H1 (cell line): Measurements from ENCODE around the gene UBXN4. TPM values are rescaled to one million over a fixed set of nuclear protein-coding genes. Genes with fewer than 3 reads are reported as not detected.

Experiments
- CTCF ChIA-PET: fragments of 300-600 bp; sonication (Branson Sonifier 250); formaldehyde crosslinking; loops from one replicate; lab custom pipeline; 2021; ENCODE audit not compliant: partially characterized antibody; lab: Charles Lee
- POLR2A ChIA-PET: fragments of 300-600 bp; sonication (Branson Sonifier 250); formaldehyde crosslinking; loops from one replicate; lab custom pipeline; 2021; ENCODE audit warnings: inconsistent platforms; ENCODE audit not compliant: partially characterized antibody; lab: Charles Lee
- DNase-seq, 2 experiments: peaks; one replicate each; pipeline versions ENCODE4 v3.0.0 to v3.0.0-alpha.2; 2010 to 2022; ENCODE audit warnings: low spot score in 2 of 2, low read depth in 1 of 2, mixed read lengths in 1 of 2
- FAIRE-seq: peaks from 2 replicates; lab custom pipeline; 2011; peaks lifted over from hg19 to GRCh38; lab: Jason Lieb, UNC
- H2AFZ ChIP-seq: 2 replicates; pipeline ENCODE4 v1.8.1; 2012; ENCODE audit warnings: low read length, inconsistent platforms
- H2AK5ac ChIP-seq: 2 replicates; pipeline ENCODE4 v1.6.1; 2013; ENCODE audit warnings: low read depth, low read length
- H2BK120ac ChIP-seq: replicated peaks from 2 replicates; pipeline ENCODE3; 2013; ENCODE audit warnings: low read depth, low read length, inconsistent platforms
- H2BK12ac ChIP-seq: 2 replicates; pipeline ENCODE4 v1.6.1; 2013; ENCODE audit warnings: low read depth, low read length
- H2BK15ac ChIP-seq: 2 replicates; pipeline ENCODE4 v1.6.1; 2013; ENCODE audit warnings: low read length
- H2BK20ac ChIP-seq: 2 replicates; pipeline ENCODE4 v1.6.1; 2013; ENCODE audit warnings: low read length
- H2BK5ac ChIP-seq: 2 replicates; pipeline ENCODE4 v1.6.1; 2013; ENCODE audit warnings: low read depth, low read length
- H3K14ac ChIP-seq: 2 replicates; pipeline ENCODE4 v1.6.1; 2013; ENCODE audit warnings: inconsistent platforms; ENCODE audit not compliant: insufficient read length
- H3K18ac ChIP-seq: 2 replicates; pipeline ENCODE4 v1.6.1; 2013; ENCODE audit warnings: low read length; ENCODE audit errors: extremely low read depth
- H3K23ac ChIP-seq: 2 replicates; pipeline ENCODE4 v1.6.1; 2013; ENCODE audit warnings: inconsistent platforms; ENCODE audit not compliant: insufficient read length
- H3K23me2 ChIP-seq: 2 replicates; pipeline ENCODE4 v1.6.1; 2013; ENCODE audit warnings: low read depth, low read length
- H3K27ac ChIP-seq: 2 replicates; pipeline ENCODE4 v1.6.1; 2011; ENCODE audit warnings: low read depth, low read length, inconsistent platforms
- H3K27me3 ChIP-seq, 4 experiments: replicated peaks in 1 of 4; 1 replicate in 1 of 4; 2 replicates in 3 of 4; pipeline versions ENCODE4 v1.6.1 to v1.8.1; 2011 to 2013; ENCODE audit warnings: low read length in 3 of 4, mild to moderate bottlenecking in 3 of 4, inconsistent platforms in 2 of 4, mixed read lengths in 2 of 4, moderate library complexity in 1 of 4; ENCODE audit not compliant: control insufficient read depth in 3 of 4, insufficient read depth in 3 of 4; ENCODE audit errors: extremely low read depth in 1 of 4
- H3K36me3 ChIP-seq, 4 experiments: 2 replicates each; pipeline versions ENCODE4 v1.6.1 to v1.8.1; 2011 to 2013; ENCODE audit warnings: mild to moderate bottlenecking in 4 of 4, low read length in 3 of 4, moderate library complexity in 2 of 4, control low read depth in 1 of 4, inconsistent platforms in 1 of 4; ENCODE audit not compliant: insufficient read depth in 4 of 4, control insufficient read depth in 2 of 4
- H3K4ac ChIP-seq: replicated peaks from 2 replicates; pipeline ENCODE3; 2013; ENCODE audit warnings: low read length, low read depth, mixed read lengths, inconsistent platforms; ENCODE audit not compliant: insufficient read length
- H3K4me1 ChIP-seq, 4 experiments: replicated peaks in 1 of 4; 1 replicate in 1 of 4; 2 replicates in 3 of 4; pipeline versions ENCODE4 v1.6.1 to v1.8.1; 2011 to 2013; ENCODE audit warnings: low read length in 3 of 4, inconsistent platforms in 2 of 4, mixed read lengths in 1 of 4; ENCODE audit not compliant: insufficient read depth in 4 of 4, control insufficient read depth in 3 of 4
- H3K4me2 ChIP-seq, 2 experiments: 2 replicates each; pipeline versions ENCODE4 v1.6.1 to v1.8.1; 2011 to 2013; ENCODE audit warnings: low read depth in 2 of 2, low read length in 2 of 2, control low read depth in 1 of 2, inconsistent platforms in 1 of 2, mild to moderate bottlenecking in 1 of 2; ENCODE audit not compliant: insufficient read depth in 1 of 2
- H3K4me3 ChIP-seq, 4 experiments: fragments of 200-600, 300-600 bp in 1 of 4; sonication (generic), shearing (Covaris generic), sonication (Bioruptor Twin) in 1 of 4; 2 replicates each; pipeline versions ENCODE4 v1.5.1 to v1.8.1; 2011 to 2016; ENCODE audit warnings: low read length in 4 of 4, low read depth in 3 of 4, control low read depth in 2 of 4, inconsistent platforms in 2 of 4, mild to moderate bottlenecking in 2 of 4, mixed read lengths in 1 of 4, moderate library complexity in 1 of 4; ENCODE audit not compliant: insufficient read depth in 2 of 4; ENCODE audit errors: extremely low read depth in 1 of 4
- H3K56ac ChIP-seq: replicated peaks from 2 replicates; pipeline ENCODE3; 2013; ENCODE audit warnings: low read depth, mild to moderate bottlenecking, mixed read lengths, low read length, inconsistent platforms; ENCODE audit not compliant: insufficient read length
- H3K79me1 ChIP-seq: 2 replicates; pipeline ENCODE4 v1.6.1; 2013; ENCODE audit warnings: low read depth, low read length, control low read depth
- H3K79me2 ChIP-seq, 2 experiments: 2 replicates each; pipeline versions ENCODE4 v1.6.1 to v1.8.1; 2012 to 2013; ENCODE audit warnings: low read length in 2 of 2, mild to moderate bottlenecking in 2 of 2, inconsistent platforms in 1 of 2; ENCODE audit not compliant: insufficient read depth in 2 of 2, control insufficient read depth in 1 of 2
- H3K9ac ChIP-seq, 4 experiments: replicated peaks in 1 of 4; 1 replicate in 1 of 4; 2 replicates in 3 of 4; pipeline versions ENCODE4 v1.6.1 to v1.8.1; 2011 to 2013; ENCODE audit warnings: low read depth in 3 of 4, low read length in 3 of 4, control low read depth in 2 of 4, mild to moderate bottlenecking in 2 of 4, moderate library complexity in 2 of 4, inconsistent platforms in 1 of 4; ENCODE audit errors: extremely low read depth in 1 of 4
- H3K9me3 ChIP-seq, 2 experiments: 2 replicates each; pipeline versions ENCODE4 v1.6.1 to v1.8.1; 2012 to 2013; ENCODE audit warnings: mild to moderate bottlenecking in 2 of 2, moderate library complexity in 2 of 2, control low read depth in 1 of 2, inconsistent platforms in 1 of 2, low read depth in 1 of 2, low read length in 1 of 2, mixed read lengths in 1 of 2; ENCODE audit not compliant: insufficient read depth in 2 of 2
- H4K20me1 ChIP-seq, 2 experiments: replicated peaks in 1 of 2; 2 replicates each; pipeline versions ENCODE3 to v1.8.1; 2011 to 2013; ENCODE audit warnings: inconsistent platforms in 2 of 2, low read length in 2 of 2, mild to moderate bottlenecking in 1 of 2; ENCODE audit not compliant: insufficient read depth in 2 of 2, control insufficient read depth in 1 of 2
- H4K5ac ChIP-seq: 2 replicates; pipeline ENCODE4 v1.6.1; 2013; ENCODE audit warnings: low read length, low read depth, mixed read lengths, inconsistent platforms; ENCODE audit not compliant: insufficient read length
- H4K8ac ChIP-seq: 2 replicates; pipeline ENCODE4 v1.8.0; 2013; ENCODE audit warnings: mild to moderate bottlenecking, moderate library complexity, low read length, inconsistent platforms; ENCODE audit not compliant: insufficient read depth; ENCODE audit errors: extremely low read depth
- H4K91ac ChIP-seq: replicated peaks from 2 replicates; pipeline ENCODE3; 2013; ENCODE audit warnings: low read length, mixed read lengths, inconsistent platforms; ENCODE audit not compliant: insufficient read length
- CBX5 ChIP-seq: fragments of 300-800, 300-1000 bp; sonication (generic); IDR thresholded peaks from 2 replicates; pipeline ENCODE4 v1.7.1; 2016; ENCODE audit warnings: antibody characterized with exemption, low read length, low read depth
- TEAD4 ChIP-seq: IDR thresholded peaks from 2 replicates; pipeline ENCODE4 v1.6.1; 2012; ENCODE audit warnings: low read depth, low read length, inconsistent platforms, mixed read lengths
- WGBS, 2 experiments: shearing (Covaris generic) in 1 of 2; methylation state at CpG; one replicate each; pipeline versions ENCODE4 v1.1.6 to v1.1.7; 2013 to 2015; ENCODE audit warnings: low lambda C conversion rate in 2 of 2, mixed read lengths in 2 of 2, inconsistent platforms in 1 of 2, low coverage in 1 of 2, missing lambda C conversion rate in 1 of 2; ENCODE audit not compliant: insufficient replicate concordance in 2 of 2, insufficient coverage in 1 of 2, insufficient read length in 1 of 2; ENCODE audit errors: extremely low coverage in 1 of 2, missing lambda C conversion rate in 1 of 2; 5-methylcytosine and 5-hydroxymethylcytosine counted together
- polyA plus RNA-seq, 7 experiments: library from polyadenylated mRNA; depleted of rRNA in 3 of 7; stranded (reverse) in 5 of 7; unstranded in 2 of 7; fragments of >200 nt in 5 of 7; fragments of 200-250 nt in 2 of 7; gene quantifications; 1 replicate in 5 of 7; 2 replicates in 1 of 7; 4 replicates in 1 of 7; pipeline versions ENCODE4 v1.2.1 to v1.2.3, GENCODE V29; 2011 to 2013; ENCODE audit warnings: missing spikeins in 2 of 7, mixed read lengths in 2 of 7
- total RNA-seq: library from RNA; stranded (reverse); fragmentation: NEBNext Ultra II Directional; extraction: Animal tissue kit (Norgen Biotek cat#: 25700); gene quantifications from 2 replicates; pipeline ENCODE4 v1.2.1, GENCODE V29; 2021

The UBXN4 gene
- total and polyA plus RNA-seq, 2 of the 8 experiments (the other 6 are each of a cell fraction or from before 2014, with no cell fraction given) = 20.1 to 64.2 TPM

DNA sequence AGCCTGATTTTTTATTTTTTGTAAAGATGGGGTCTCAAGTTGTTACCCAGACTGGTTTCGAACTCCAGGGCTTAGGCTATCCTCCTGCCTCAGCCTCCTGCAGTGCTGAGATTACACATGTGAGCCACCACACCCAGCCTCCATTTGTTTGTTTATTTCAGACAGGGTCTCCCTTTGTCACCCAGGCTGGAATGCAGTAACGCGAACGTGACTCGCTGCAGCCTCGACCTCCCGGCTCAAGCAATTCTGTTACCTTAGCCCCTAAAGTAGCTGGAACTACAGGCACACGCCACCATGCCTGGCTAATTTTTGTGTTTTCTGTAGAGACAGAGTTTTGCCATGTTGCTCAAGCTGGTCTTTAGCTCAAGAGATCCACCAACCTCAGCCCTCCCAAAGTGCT, 27.2 kb downstream of the UBXN4 start:
- Histone ChIP-seq H4K20me1 (peaks cover 3% of the 10 kb centered on the region in 2 experiments), H3K14ac (no peak overlapping the region), H2AFZ (no peak overlapping the region), H3K4me2 (no peak overlapping the region), H2BK12ac (no peak overlapping the region), H4K8ac (no peak overlapping the region; the same call in 1 of the 2 replicates), H3K27me3 (no peaks in the 10 kb centered on the region), H2BK120ac (no peak overlapping the region), H3K36me3 (peaks cover 5 to 69% (median 40%) of the 10 kb centered on the region in 4 experiments), H3K79me1 (no peaks in the 10 kb centered on the region; the same call in 1 of the 2 replicates), H3K4me1 (no peaks in the 10 kb centered on the region), H3K23ac (no peak overlapping the region), H3K9ac (no peak overlapping the region), H4K5ac (no peak overlapping the region), H3K4ac (no peak overlapping the region), H2BK5ac (no peak overlapping the region), H3K9me3 (no peaks in the 10 kb centered on the region), H3K4me3 (no peak overlapping the region), H3K27ac (no peak overlapping the region), H2BK15ac (no peak overlapping the region), H3K79me2 (no peaks in the 10 kb centered on the region), H2AK5ac (no peak overlapping the region), H3K18ac (no peak overlapping the region), H3K56ac (no peak overlapping the region), H2BK20ac (no peak overlapping the region), H3K23me2 (no peaks in the 10 kb centered on the region), H4K91ac (no peak overlapping the region)
- WGBS, 2 experiments = 86% methylated on average over 8 of the region's 8 CpGs; no CpG with 5 or more reads in 1 of the 2 experiments
- ChIA-PET POLR2A (interaction anchor here (1.3 kb wide), 1 partner anchor 13 kb away, joined by 3 read pairs; no protein-coding TSS in a partner anchor), CTCF (interaction anchor here (0.8 to 5.0 kb wide), 3 partner anchors 9 to 165 kb away, joined by 3 to 40 read pairs (median 3); no protein-coding TSS in a partner anchor)
- FAIRE-seq = no peak
- TF ChIP-seq CBX5 (no peak), TEAD4 (peak; percentile 13; the same call in 1 of the 2 replicates)
- DNase-seq = no peak
